Measurements from ENCODE around the gene DGKE. TPM values are rescaled to one million over a fixed set of nuclear protein-coding genes. Genes with fewer than 3 reads are reported as not detected.

DGKE gene
- total and polyA plus RNA-seq, 2 of the 8 experiments (the other 6 are each of a cell fraction or from before 2014, with no cell fraction given): 1.7 to 7.4 TPM

DNA sequence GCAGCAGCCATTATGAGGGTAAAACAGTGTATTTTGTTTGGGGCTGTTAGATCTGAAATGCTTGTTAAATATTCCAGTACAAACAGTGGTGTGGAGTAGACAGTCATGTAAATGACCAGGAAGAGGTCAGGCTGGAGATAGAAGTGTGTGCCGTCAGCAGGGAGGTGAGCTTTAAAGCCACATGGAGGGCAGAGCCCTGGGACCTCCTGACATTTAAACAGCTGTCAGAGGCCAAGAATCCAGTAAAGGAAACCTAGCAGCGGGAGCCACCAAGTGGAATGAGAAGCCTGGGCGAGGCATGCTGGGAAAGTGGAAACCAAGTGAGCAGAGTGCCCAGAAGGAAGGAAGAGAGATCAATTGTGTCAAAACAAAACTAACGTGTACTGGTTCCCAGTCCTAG is 27.0 kb upstream of the DGKE start:
- Histone ChIP-seq H3K27me3 (replicated peaks in 1 of 4; ENCODE audit: control insufficient read depth in 3 of 4, extremely low read depth in 1 of 4, insufficient read depth in 3 of 4, low read length in 3 of 4) (no peaks in the 10 kb centered on the region), H3K4me3 (ENCODE audit: extremely low read depth in 1 of 4, insufficient read depth in 2 of 4, low read depth in 3 of 4, low read length in 4 of 4) (no peak overlapping the region), H2BK5ac (ENCODE audit: low read depth, low read length) (no peak overlapping the region), H3K56ac (replicated peaks; ENCODE audit: insufficient read length, low read depth, low read length) (no peak overlapping the region), H3K23ac (ENCODE audit: insufficient read length) (no peak overlapping the region), H3K36me3 (ENCODE audit: control insufficient read depth in 2 of 4, insufficient read depth in 4 of 4, low read length in 3 of 4) (no peaks in the 10 kb centered on the region), H3K9ac (replicated peaks in 1 of 4; ENCODE audit: extremely low read depth in 1 of 4, low read depth in 3 of 4, low read length in 3 of 4) (no peak overlapping the region), H3K27ac (ENCODE audit: low read depth, low read length) (no peak overlapping the region), H3K4me1 (replicated peaks in 1 of 4; ENCODE audit: control insufficient read depth in 3 of 4, insufficient read depth in 4 of 4, low read length in 3 of 4) (no peaks in the 10 kb centered on the region), H3K14ac (ENCODE audit: insufficient read length) (no peak overlapping the region), H3K23me2 (ENCODE audit: low read depth, low read length) (peaks cover 12% of the 10 kb centered on the region; the same call in 1 of the 2 replicates), H2BK20ac (ENCODE audit: low read length) (no peak overlapping the region), H3K79me2 (ENCODE audit: control insufficient read depth in 1 of 2, insufficient read depth in 2 of 2, low read length in 2 of 2) (no peaks in the 10 kb centered on the region), H3K4ac (replicated peaks; ENCODE audit: insufficient read length, low read depth, low read length) (no peak overlapping the region), H3K4me2 (ENCODE audit: insufficient read depth in 1 of 2, low read depth in 2 of 2, low read length in 2 of 2) (no peak overlapping the region), H2BK120ac (replicated peaks; ENCODE audit: low read depth, low read length) (no peak overlapping the region), H4K20me1 (replicated peaks in 1 of 2; ENCODE audit: control insufficient read depth in 1 of 2, insufficient read depth in 2 of 2, low read length in 2 of 2) (peaks cover 0 to 3% of the 10 kb centered on the region in 2 experiments), H3K79me1 (ENCODE audit: low read depth, low read length) (0 out of 2 replicates have a peak, but pooled peaks cover 2% of the 10 kb centered on the region), H3K18ac (ENCODE audit: extremely low read depth, low read length) (no peak overlapping the region), H3K9me3 (ENCODE audit: insufficient read depth in 2 of 2, low read depth in 1 of 2, low read length in 1 of 2) (no peaks in the 10 kb centered on the region), H2AK5ac (ENCODE audit: low read depth, low read length) (no peak overlapping the region), H2BK15ac (ENCODE audit: low read length) (no peak overlapping the region), H2AFZ (ENCODE audit: low read length) (no peak overlapping the region), H4K5ac (ENCODE audit: insufficient read length, low read depth, low read length) (no peak overlapping the region), H4K91ac (replicated peaks; ENCODE audit: insufficient read length, low read length) (no peak overlapping the region), H2BK12ac (ENCODE audit: low read depth, low read length) (no peak overlapping the region), H4K8ac (ENCODE audit: extremely low read depth, insufficient read depth, low read length) (no peak overlapping the region)
- POLR2A ChIA-PET (ENCODE audit: partially characterized antibody): interaction anchor here (0.6 kb wide), 1 partner anchor 208 kb away, joined by 3 read pairs; no protein-coding TSS in a partner anchor
- WGBS, 2 experiments (ENCODE audit: extremely low coverage in 1 of 2, insufficient coverage in 1 of 2, insufficient read length in 1 of 2, insufficient replicate concordance in 2 of 2, low coverage in 1 of 2, low lambda C conversion rate in 2 of 2, missing lambda C conversion rate in 1 of 2): 79% methylated on average over 4 of the region's 4 CpGs; no CpG with 5 or more reads in 1 of the 2 experiments
- no peak for FAIRE-seq
- DNase-seq (ENCODE audit: low read depth in 1 of 2, low spot score in 2 of 2): no peak
- CTCF ChIA-PET (ENCODE audit: partially characterized antibody): interaction anchor here (2.7 kb wide), 1 partner anchor 13 kb away, joined by 8 read pairs; no protein-coding TSS in a partner anchor
- TF ChIP-seq, protein P1, sequence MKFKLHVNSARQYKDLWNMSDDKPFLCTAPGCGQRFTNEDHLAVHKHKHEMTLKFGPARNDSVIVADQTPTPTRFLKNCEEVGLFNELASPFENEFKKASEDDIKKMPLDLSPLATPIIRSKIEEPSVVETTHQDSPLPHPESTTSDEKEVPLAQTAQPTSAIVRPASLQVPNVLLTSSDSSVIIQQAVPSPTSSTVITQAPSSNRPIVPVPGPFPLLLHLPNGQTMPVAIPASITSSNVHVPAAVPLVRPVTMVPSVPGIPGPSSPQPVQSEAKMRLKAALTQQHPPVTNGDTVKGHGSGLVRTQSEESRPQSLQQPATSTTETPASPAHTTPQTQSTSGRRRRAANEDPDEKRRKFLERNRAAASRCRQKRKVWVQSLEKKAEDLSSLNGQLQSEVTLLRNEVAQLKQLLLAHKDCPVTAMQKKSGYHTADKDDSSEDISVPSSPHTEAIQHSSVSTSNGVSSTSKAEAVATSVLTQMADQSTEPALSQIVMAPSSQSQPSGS (IDR thresholded peaks at IDR 0.05; ENCODE audit: low read length): no peak
- no peak for TF ChIP-seq RAD21 (IDR thresholded peaks at IDR 0.05 in 1 of 2, conservative IDR thresholded peaks at IDR 0.05 in 1 of 2; ENCODE audit: low read depth in 2 of 2, low read length in 2 of 2)
- no peak for TF ChIP-seq SP1 (IDR thresholded peaks at IDR 0.05; ENCODE audit: low read depth, low read length)
- TF ChIP-seq, protein P2, sequence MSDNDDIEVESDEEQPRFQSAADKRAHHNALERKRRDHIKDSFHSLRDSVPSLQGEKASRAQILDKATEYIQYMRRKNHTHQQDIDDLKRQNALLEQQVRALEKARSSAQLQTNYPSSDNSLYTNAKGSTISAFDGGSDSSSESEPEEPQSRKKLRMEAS (IDR thresholded peaks at IDR 0.05): no peak
- no peak for TF ChIP-seq GTF2F1 (IDR thresholded peaks at IDR 0.05; ENCODE audit: borderline replicate concordance, low read depth, low read length)
- no peak for TF ChIP-seq CTBP2 (IDR thresholded peaks at IDR 0.05; ENCODE audit: borderline replicate concordance, insufficient read depth, insufficient read length, low read length)
- TF ChIP-seq CHD2 (IDR thresholded peaks at IDR 0.05; ENCODE audit: low read length): no peak
- TF ChIP-seq GABPA (IDR thresholded peaks at IDR 0.05; ENCODE audit: borderline replicate concordance, insufficient read depth, low read length): no peak
- no peak for TF ChIP-seq ZNF274 (IDR thresholded peaks at IDR 0.05; ENCODE audit: borderline replicate concordance, extremely low read depth, low read length)
- TF ChIP-seq KDM1A (IDR thresholded peaks at IDR 0.05; ENCODE audit: borderline replicate concordance, low read length): no peak
- TF ChIP-seq NANOG (IDR thresholded peaks at IDR 0.05; ENCODE audit: insufficient read depth, low read depth, low read length, poor library complexity, severe bottlenecking): no peak
